Measurements from ENCODE around the gene UAP1L1. TPM values are rescaled to one million over a fixed set of nuclear protein-coding genes. Genes with fewer than 3 reads are reported as not detected.

Gene UAP1L1
- total and polyA plus RNA-seq, 2 of the 8 experiments (the other 6 are each of a cell fraction or from before 2014, with no cell fraction given): 2.0 to 5.4 TPM

- no peak for TF ChIP-seq BRCA1 (IDR thresholded peaks at IDR 0.05; ENCODE audit: low read depth, low read length)
- TF ChIP-seq KDM4A (IDR thresholded peaks at IDR 0.05; ENCODE audit: low read depth, low read length, severe bottlenecking): no peak
- TF ChIP-seq RFX5 (IDR thresholded peaks at IDR 0.05; ENCODE audit: borderline replicate concordance, low read depth, low read length): no peak
- TF ChIP-seq, protein P1, sequence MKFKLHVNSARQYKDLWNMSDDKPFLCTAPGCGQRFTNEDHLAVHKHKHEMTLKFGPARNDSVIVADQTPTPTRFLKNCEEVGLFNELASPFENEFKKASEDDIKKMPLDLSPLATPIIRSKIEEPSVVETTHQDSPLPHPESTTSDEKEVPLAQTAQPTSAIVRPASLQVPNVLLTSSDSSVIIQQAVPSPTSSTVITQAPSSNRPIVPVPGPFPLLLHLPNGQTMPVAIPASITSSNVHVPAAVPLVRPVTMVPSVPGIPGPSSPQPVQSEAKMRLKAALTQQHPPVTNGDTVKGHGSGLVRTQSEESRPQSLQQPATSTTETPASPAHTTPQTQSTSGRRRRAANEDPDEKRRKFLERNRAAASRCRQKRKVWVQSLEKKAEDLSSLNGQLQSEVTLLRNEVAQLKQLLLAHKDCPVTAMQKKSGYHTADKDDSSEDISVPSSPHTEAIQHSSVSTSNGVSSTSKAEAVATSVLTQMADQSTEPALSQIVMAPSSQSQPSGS (IDR thresholded peaks at IDR 0.05; ENCODE audit: low read length): no peak
- no peak for TF ChIP-seq ASH2L (IDR thresholded peaks at IDR 0.05; ENCODE audit: low read length)
- no peak for TF ChIP-seq EZH2 (IDR thresholded peaks at IDR 0.05; ENCODE audit: low read depth, low read length, severe bottlenecking)
Measured at GRCh38 chr9:137116728-137117127, 39.4 kb downstream of the UAP1L1 start (continued).
